Measurements from ENCODE around the gene RSPH1. TPM values are rescaled to one million over a fixed set of nuclear protein-coding genes. Genes with fewer than 3 reads are reported as not detected.

RSPH1 gene
- total and polyA plus RNA-seq, 2 of the 8 experiments (the other 6 are each of a cell fraction or from before 2014, with no cell fraction given), result 0.24 TPM; not detected in 1

GRCh38 chr21:42486072-42486471 is 10.0 kb downstream of the RSPH1 start:
- 91% methylated on average over 6 of the region's 6 CpGs; no CpG with 5 or more reads in 1 of the 2 experiments for WGBS, 2 experiments (ENCODE audit: extremely low coverage in 1 of 2, insufficient coverage in 1 of 2, insufficient read length in 1 of 2, insufficient replicate concordance in 2 of 2, low coverage in 1 of 2, low lambda C conversion rate in 2 of 2, missing lambda C conversion rate in 1 of 2)
- TF ChIP-seq JUN (IDR thresholded peaks at IDR 0.05; ENCODE audit: low read depth, low read length) (no peak), TCF12 (IDR thresholded peaks at IDR 0.05; ENCODE audit: low read depth, low read length) (no peak), KDM1A (IDR thresholded peaks at IDR 0.05; ENCODE audit: borderline replicate concordance, low read length) (no peak), JUND (IDR thresholded peaks at IDR 0.05; ENCODE audit: low read length) (no peak), CEBPB (IDR thresholded peaks at IDR 0.05; ENCODE audit: low read depth, low read length) (no peak), SP4 (IDR thresholded peaks at IDR 0.05; ENCODE audit: low read length) (no peak), CHD2 (IDR thresholded peaks at IDR 0.05; ENCODE audit: low read length) (no peak), TBP (IDR thresholded peaks at IDR 0.05; ENCODE audit: low read depth, low read length) (no peak), POLR2AphosphoS5 (IDR thresholded peaks at IDR 0.05; ENCODE audit: low read depth, low read length) (no peak), USF2 (IDR thresholded peaks at IDR 0.05; ENCODE audit: low read length) (no peak), CTCF (IDR thresholded peaks at IDR 0.05; ENCODE audit: control extremely low read depth in 1 of 3, insufficient read depth in 1 of 3, low read depth in 1 of 3, low read length in 3 of 3) (no peak), RXRA (IDR thresholded peaks at IDR 0.05; ENCODE audit: insufficient read depth, low read depth, low read length) (no peak)

More at GRCh38 chr21:42486072-42486471, 10.0 kb downstream of the RSPH1 start:
- Histone ChIP-seq H3K14ac (ENCODE audit: insufficient read length) (no peak overlapping the region), H3K4me2 (ENCODE audit: insufficient read depth in 1 of 2, low read depth in 2 of 2, low read length in 2 of 2) (no peak overlapping the region), H3K56ac (replicated peaks; ENCODE audit: insufficient read length, low read depth, low read length) (no peak overlapping the region), H3K79me1 (ENCODE audit: low read depth, low read length) (no peaks in the 10 kb centered on the region), H3K9me3 (ENCODE audit: insufficient read depth in 2 of 2, low read depth in 1 of 2, low read length in 1 of 2) (no peaks in the 10 kb centered on the region), H2BK12ac (ENCODE audit: low read depth, low read length) (no peak overlapping the region), H2AFZ (ENCODE audit: low read length) (no peak overlapping the region), H2BK5ac (ENCODE audit: low read depth, low read length) (no peak overlapping the region), H3K9ac (replicated peaks in 1 of 4; ENCODE audit: extremely low read depth in 1 of 4, low read depth in 3 of 4, low read length in 3 of 4) (no peak overlapping the region), H4K20me1 (replicated peaks in 1 of 2; ENCODE audit: control insufficient read depth in 1 of 2, insufficient read depth in 2 of 2, low read length in 2 of 2) (no peaks in the 10 kb centered on the region), H4K5ac (ENCODE audit: insufficient read length, low read depth, low read length) (no peak overlapping the region), H4K91ac (replicated peaks; ENCODE audit: insufficient read length, low read length) (no peak overlapping the region), H3K4me1 (replicated peaks in 1 of 4; ENCODE audit: control insufficient read depth in 3 of 4, insufficient read depth in 4 of 4, low read length in 3 of 4) (no peaks in the 10 kb centered on the region), H2BK20ac (ENCODE audit: low read length) (no peak overlapping the region), H3K79me2 (ENCODE audit: control insufficient read depth in 1 of 2, insufficient read depth in 2 of 2, low read length in 2 of 2) (no peaks in the 10 kb centered on the region), H2BK15ac (ENCODE audit: low read length) (no peak overlapping the region), H3K18ac (ENCODE audit: extremely low read depth, low read length) (no peak overlapping the region), H3K36me3 (ENCODE audit: control insufficient read depth in 2 of 4, insufficient read depth in 4 of 4, low read length in 3 of 4) (no peaks in the 10 kb centered on the region), H2BK120ac (replicated peaks; ENCODE audit: low read depth, low read length) (no peak overlapping the region), H2AK5ac (ENCODE audit: low read depth, low read length) (no peak overlapping the region), H4K8ac (ENCODE audit: extremely low read depth, insufficient read depth, low read length) (no peak overlapping the region), H3K27ac (ENCODE audit: low read depth, low read length) (no peak overlapping the region), H3K4me3 (ENCODE audit: extremely low read depth in 1 of 4, insufficient read depth in 2 of 4, low read depth in 3 of 4, low read length in 4 of 4) (no peak overlapping the region), H3K27me3 (replicated peaks in 1 of 4; ENCODE audit: control insufficient read depth in 3 of 4, extremely low read depth in 1 of 4, insufficient read depth in 3 of 4, low read length in 3 of 4) (no peaks in the 10 kb centered on the region; a peak in 1 of 7 replicates), H3K23ac (ENCODE audit: insufficient read length) (no peak overlapping the region), H3K4ac (replicated peaks; ENCODE audit: insufficient read length, low read depth, low read length) (no peak overlapping the region), H3K23me2 (ENCODE audit: low read depth, low read length) (peaks cover 3% of the 10 kb centered on the region; the same call in 1 of the 2 replicates)
- CTCF ChIA-PET (ENCODE audit: partially characterized antibody), result interaction anchor here (0.8 to 1.1 kb wide), 2 partner anchors 10 to 63 kb away, joined by 3 to 4 read pairs; partner anchors contain the start of gene RSPH1
- DNase-seq (ENCODE audit: low read depth in 1 of 2, low spot score in 2 of 2), result no peak
- no peak for FAIRE-seq
- POLR2A ChIA-PET (ENCODE audit: partially characterized antibody), result interaction anchor here (1.0 kb wide), 1 partner anchor 28 kb away, joined by 3 read pairs; the partner anchor contains the start of gene SLC37A1

All from H1 (cell line).